ENCODE data around the gene ELF2.
"Not testable (repeated sequence)": the region's sequence is repeated elsewhere in the genome, so short reads cannot be mapped to it uniquely, and the experiment has no call there.

The ELF2 gene

DNA sequence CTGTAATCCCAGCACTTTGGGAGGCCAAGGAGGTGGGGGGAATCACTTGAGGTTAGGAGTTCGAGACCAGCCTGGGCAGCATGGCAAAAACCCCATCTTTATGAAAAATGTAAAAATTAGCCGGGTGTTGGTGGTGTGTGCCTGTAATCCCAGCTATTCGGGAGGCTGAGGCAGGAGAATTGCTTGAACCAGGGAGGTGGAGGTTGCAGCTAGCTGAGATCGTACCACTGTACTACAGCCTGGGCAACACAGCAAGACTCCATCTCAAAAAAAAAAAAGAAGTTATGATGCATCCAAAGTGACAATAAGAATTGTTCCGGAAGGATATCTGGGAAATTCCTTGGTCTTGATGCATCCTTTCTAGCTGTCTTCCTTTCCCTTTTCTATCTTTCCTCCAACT, 154.2 kb downstream of the ELF2 start:
- no peak overlapping the region for H3K4me2 ChIP-seq
- H3K9me3 ChIP-seq (replicated peaks in 1 of 11), result no peaks in the 10 kb centered on the region
- peaks cover 5 to 74% (median 56%) of the 10 kb centered on the region in 11 experiments; a peak in 19 of 22 replicates for H3K36me3 ChIP-seq
- H3K27ac ChIP-seq, result no peak overlapping the region
- H3K9ac ChIP-seq, result no peak overlapping the region
- H3K27me3 ChIP-seq, result no peaks in the 10 kb centered on the region
- no peak overlapping the region for H3K4me3 ChIP-seq
- TF ChIP-seq Cebpa-rat (IDR thresholded peaks at IDR 0.05), result no peak
- peaks cover 12 to 100% (median 98%) of the 10 kb centered on the region in 11 experiments; a peak in 21 of 22 replicates for H4K20me1 ChIP-seq
- peaks cover 29 to 72% (median 46%) of the 10 kb centered on the region in 10 experiments for H3K4me1 ChIP-seq

DNA sequence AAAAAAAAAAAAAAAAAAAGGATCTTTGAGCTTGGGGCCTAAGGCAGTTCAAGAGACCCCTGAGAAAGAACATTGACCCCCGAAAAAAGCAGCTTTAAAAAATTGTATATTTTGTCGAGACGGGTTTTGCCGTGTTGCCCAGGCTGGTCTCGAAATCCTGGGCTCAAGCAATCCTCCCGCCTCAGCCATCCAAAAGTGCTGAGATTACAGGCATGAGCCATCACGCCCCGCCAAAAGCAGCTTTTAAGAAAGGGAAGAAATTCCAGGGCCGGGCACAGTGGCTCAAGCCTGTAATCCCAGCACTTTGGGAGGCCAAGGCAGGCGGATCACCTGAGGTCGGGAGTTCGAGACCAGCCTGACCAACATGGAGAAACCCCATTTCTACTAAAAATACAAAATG, 155.9 kb downstream of the ELF2 start:
- not testable (repeated sequence) for H3K9me3 ChIP-seq (replicated peaks in 1 of 11); H3K27me3 ChIP-seq; H3K27ac ChIP-seq; H3K4me3 ChIP-seq; H3K9ac ChIP-seq
- Histone ChIP-seq H4K20me1 (peaks cover 12 to 100% (median 90%) of the 10 kb centered on the region in 11 experiments; a peak in 21 of 22 replicates), H3K4me1 (peaks cover 38 to 69% (median 51%) of the 10 kb centered on the region in 10 experiments), H3K36me3 (peaks cover 5 to 73% (median 54%) of the 10 kb centered on the region in 11 experiments; a peak in 19 of 22 replicates), H3K4me2 (0 out of 22 replicates have a peak overlapping the region, but pooled peaks of 1 of the 11 experiments have one; percentile 77)

DNA sequence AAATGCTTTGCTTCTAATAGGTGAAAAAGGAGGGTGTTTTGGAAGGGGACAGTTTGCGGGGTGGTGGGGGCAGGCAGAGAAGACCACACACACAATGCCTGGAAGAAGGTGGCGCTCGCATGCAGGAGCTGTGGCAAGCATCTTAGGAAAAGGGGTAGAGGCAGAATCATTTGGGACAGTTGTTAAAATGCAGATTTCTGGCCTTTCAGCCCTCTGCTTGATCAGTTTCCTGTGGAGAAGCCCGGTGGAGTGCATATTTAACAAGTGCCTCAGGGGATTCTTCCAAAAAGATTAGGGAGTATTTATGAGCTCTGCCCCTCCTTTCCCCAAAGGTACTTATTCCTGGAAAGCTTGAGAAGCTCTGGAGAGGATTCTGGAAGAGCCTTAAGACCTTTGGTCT, 156.6 kb downstream of the ELF2 start:
- Histone ChIP-seq H3K27me3 (no peaks in the 10 kb centered on the region), H4K20me1 (peaks cover 12 to 97% (median 83%) of the 10 kb centered on the region in 11 experiments; a peak in 21 of 22 replicates), H3K4me1 (peaks cover 35 to 62% (median 45%) of the 10 kb centered on the region in 10 experiments), H3K27ac (no peak overlapping the region), H3K9ac (no peak overlapping the region), H3K4me2 (peak overlapping the region in 5 of 11 experiments; percentile 3 to 88 (median 77); a peak in 6 of 22 replicates), H3K36me3 (peaks cover 5 to 66% (median 54%) of the 10 kb centered on the region in 11 experiments; a peak in 19 of 22 replicates), H3K9me3 (replicated peaks in 1 of 11) (no peaks in the 10 kb centered on the region), H3K4me3 (no peak overlapping the region)
- TF ChIP-seq Cebpa-rat (IDR thresholded peaks at IDR 0.05), result no peak

DNA sequence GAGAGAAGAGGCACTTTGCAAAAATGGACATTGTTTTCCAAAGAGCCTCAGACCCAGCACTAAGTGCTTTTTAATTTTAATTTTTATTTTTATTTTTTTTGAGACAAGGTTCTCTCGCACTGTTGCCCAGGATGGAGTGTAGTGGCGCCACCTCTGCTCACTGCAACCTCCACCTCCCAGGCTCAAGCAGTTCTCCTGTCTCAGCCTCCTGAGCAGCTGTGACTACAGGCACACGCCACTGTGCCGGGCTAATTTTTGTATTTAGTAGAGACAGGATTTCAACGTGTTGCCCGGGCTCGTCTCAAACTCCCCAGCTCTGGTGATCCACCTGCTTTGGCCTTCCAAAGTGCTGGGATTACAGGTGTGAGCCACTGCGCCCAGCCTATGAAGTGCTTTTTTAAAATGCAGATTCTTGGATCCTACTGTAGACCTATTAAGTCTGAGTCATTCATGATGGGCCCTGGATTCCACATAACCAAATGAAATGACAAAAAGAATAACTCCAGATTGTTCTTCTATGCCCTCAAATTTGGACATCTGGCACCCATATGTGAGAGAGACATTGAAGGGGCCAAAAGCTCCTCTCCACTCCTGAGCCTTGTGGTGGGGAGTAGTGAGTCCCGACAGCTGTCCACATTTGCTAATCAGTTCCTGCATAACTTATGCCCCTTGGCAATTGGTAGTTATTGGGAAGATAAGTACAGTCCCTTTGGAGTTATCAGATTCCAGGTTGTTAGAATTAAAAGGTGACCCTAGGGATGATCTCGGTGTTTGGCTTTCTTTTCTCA, 157.9 kb downstream of the ELF2 start:
- Histone ChIP-seq H3K27ac (peak overlapping the region in 5 of 11 experiments; percentile 7 to 41 (median 14); a peak in 4 of 22 replicates), H3K36me3 (peaks cover 0 to 54% (median 46%) of the 10 kb centered on the region in 11 experiments; a peak in 18 of 22 replicates), H4K20me1 (peaks cover 12 to 85% (median 71%) of the 10 kb centered on the region in 11 experiments; a peak in 21 of 22 replicates), H3K27me3 (no peaks in the 10 kb centered on the region), H3K9me3 (replicated peaks in 1 of 11) (no peaks in the 10 kb centered on the region), H3K9ac (peak overlapping the region in 2 of 11 experiments; percentile 7 to 31; a peak in 2 of 22 replicates), H3K4me1 (peaks cover 42 to 65% (median 48%) of the 10 kb centered on the region in 10 experiments), H3K4me3 (peak overlapping the region in 3 of 10 experiments; percentile 90 to 97 (median 91); a peak in 5 of 20 replicates), H3K4me2 (peak overlapping the region; percentile 77 to 94 (median 84))
- no peak for TF ChIP-seq Cebpa-rat (IDR thresholded peaks at IDR 0.05)

DNA sequence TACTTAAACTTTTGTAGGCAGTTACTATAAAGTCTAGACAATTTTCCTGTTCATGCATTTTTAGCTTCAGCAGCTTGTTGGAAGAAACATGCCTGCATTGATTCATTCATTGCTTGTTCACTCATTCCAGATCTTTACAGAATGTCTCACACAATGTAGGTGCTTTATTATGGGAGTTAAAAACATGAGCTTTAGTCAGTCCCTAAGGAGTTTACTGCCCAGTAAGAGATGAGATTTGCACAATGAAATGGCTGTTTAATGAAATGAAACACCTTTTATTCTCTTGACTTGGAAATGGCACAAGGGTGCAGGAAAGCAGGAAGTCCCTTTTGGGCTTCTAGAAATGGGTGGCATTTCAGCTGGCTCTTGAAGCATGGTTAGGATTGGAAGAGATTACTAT, 158.5 kb downstream of the ELF2 start:
- Histone ChIP-seq H3K4me2 (peak overlapping the region; percentile 77 to 94 (median 84)), H3K36me3 (peaks cover 0 to 48% (median 39%) of the 10 kb centered on the region in 11 experiments; a peak in 17 of 22 replicates), H3K9me3 (replicated peaks in 1 of 11) (no peaks in the 10 kb centered on the region), H3K9ac (peak overlapping the region in 7 of 11 experiments; percentile 0 to 96 (median 26); a peak in 6 of 22 replicates), H4K20me1 (peaks cover 12 to 79% (median 64%) of the 10 kb centered on the region in 11 experiments; a peak in 21 of 22 replicates), H3K27me3 (no peaks in the 10 kb centered on the region), H3K4me1 (peaks cover 43 to 72% (median 53%) of the 10 kb centered on the region in 10 experiments), H3K27ac (peak overlapping the region in 8 of 11 experiments; percentile 5 to 41 (median 14); a peak in 9 of 22 replicates), H3K4me3 (peak overlapping the region in 9 of 10 experiments; percentile 0 to 97 (median 90); a peak in 10 of 20 replicates)
- no peak for TF ChIP-seq Cebpa-rat (IDR thresholded peaks at IDR 0.05)

DNA sequence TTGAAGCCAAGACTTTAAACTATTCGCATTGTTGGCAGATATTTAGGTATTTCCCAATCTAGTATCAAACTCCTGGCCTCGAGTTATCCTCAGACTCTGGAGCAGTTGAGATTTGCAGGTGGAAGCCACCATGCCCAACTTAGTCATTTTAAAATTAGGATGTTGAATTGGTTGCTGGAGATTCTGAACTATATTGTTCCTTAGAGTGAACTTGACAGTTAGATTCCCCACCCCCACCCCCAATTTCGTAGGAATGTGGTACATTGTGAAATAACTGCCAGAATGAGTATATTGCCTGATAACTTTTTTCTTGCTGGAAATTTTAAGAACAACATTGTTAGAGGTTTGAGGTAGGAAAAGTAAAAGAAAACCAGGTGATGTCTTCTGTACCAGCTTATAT, 159.2 kb downstream of the ELF2 start:
- TF ChIP-seq Cebpa-rat (IDR thresholded peaks at IDR 0.05), result no peak
- Histone ChIP-seq H3K36me3 (peaks cover 0 to 41% (median 35%) of the 10 kb centered on the region in 11 experiments; a peak in 17 of 22 replicates), H3K4me1 (peaks cover 43 to 77% (median 54%) of the 10 kb centered on the region in 10 experiments), H3K4me3 (peak overlapping the region in 9 of 10 experiments; percentile 0 to 97 (median 90); a peak in 13 of 20 replicates), H4K20me1 (peaks cover 12 to 72% (median 57%) of the 10 kb centered on the region in 11 experiments; a peak in 21 of 22 replicates), H3K9me3 (replicated peaks in 1 of 11) (no peaks in the 10 kb centered on the region), H3K27ac (peak overlapping the region in 6 of 11 experiments; percentile 7 to 41 (median 20); a peak in 8 of 22 replicates), H3K27me3 (no peaks in the 10 kb centered on the region), H3K9ac (peak overlapping the region in 9 of 11 experiments; percentile 0 to 96 (median 34); a peak in 11 of 22 replicates), H3K4me2 (peak overlapping the region; percentile 77 to 94 (median 84))

DNA sequence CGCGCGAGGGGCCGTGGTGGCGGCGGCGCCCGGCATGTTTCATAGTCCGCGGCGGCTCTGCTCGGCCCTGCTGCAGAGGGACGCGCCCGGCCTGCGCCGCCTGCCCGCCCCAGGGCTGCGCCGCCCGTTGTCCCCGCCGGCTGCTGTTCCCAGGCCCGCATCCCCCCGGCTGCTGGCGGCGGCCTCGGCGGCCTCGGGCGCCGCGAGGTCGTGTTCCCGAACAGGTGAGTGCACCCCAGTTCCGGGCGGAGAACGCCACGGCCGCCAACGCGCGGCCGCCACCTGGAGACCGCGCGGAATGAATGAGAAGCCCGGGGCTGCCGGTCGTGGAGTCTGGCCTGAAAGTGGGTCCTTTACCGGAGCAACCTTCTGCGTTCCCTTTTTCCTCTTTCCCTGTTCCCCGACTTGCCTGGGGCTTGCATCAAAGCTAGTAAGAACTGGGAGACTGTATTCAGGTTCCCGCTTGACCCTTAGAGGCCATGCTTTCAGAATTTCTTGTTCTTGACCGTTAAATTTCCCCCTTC, 161.0 kb downstream of the ELF2 start:
- Histone ChIP-seq H3K4me3 (peak overlapping the region; percentile 77 to 97 (median 90)), H3K36me3 (peaks cover 0 to 28% (median 21%) of the 10 kb centered on the region in 11 experiments; a peak in 15 of 22 replicates), H3K9ac (peak overlapping the region; percentile 85 to 98 (median 93)), H3K27me3 (no peaks in the 10 kb centered on the region), H3K27ac (peak overlapping the region; percentile 86 to 99 (median 94); a peak in 21 of 22 replicates), H3K4me1 (peaks cover 43 to 66% (median 53%) of the 10 kb centered on the region in 10 experiments), H3K9me3 (replicated peaks in 1 of 11) (no peaks in the 10 kb centered on the region), H3K4me2 (peak overlapping the region; percentile 77 to 94 (median 84)), H4K20me1 (peaks cover 12 to 54% (median 39%) of the 10 kb centered on the region in 11 experiments; a peak in 21 of 22 replicates)
- no peak for TF ChIP-seq Cebpa-rat (IDR thresholded peaks at IDR 0.05)

DNA sequence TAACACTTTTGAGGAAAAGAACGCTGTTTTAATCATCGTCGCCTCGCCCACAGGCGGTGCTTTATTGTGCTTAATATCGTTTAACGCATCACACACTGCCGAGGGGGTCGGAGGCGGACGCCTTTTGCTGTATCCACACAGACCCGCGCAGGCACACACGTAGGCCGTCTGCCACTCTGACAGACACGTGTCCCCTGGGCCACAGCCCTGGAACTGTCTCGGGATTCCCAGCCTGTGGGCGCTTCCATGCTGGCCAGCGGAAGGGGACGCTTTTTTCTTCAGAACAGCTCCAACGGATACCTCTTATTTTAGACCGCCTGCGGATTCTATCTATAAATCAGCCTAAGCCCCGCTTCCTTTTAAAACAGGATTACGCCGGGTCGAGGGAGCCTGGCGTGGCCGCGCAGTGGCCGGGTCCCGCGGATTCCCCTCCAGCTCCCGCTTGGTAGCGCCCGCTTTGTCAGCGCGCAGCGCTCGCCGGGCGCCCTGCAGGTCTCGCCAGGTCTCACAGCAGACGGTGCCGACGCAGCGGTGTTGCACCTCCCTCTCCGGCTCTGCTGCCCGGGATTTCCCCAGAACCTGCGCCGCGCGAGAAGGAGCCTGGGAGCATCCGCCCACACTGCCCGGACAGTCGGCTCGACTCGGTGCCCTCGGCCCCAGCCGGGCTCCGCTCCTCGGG, 161.6 kb downstream of the ELF2 start, which contains the start of gene NOCT:
NOCT (plus strand) TSS at position 513 of the 679 bp plus-strand sequence. CDS start 201 bp downstream, outside the sequence.
- H3K4me2 ChIP-seq, result peak within 1 kb of the TSS; percentile 77 to 94 (median 84)
- H3K9ac ChIP-seq, result peak within 1 kb of the TSS; percentile 85 to 98 (median 93)
- H4K20me1 ChIP-seq, result peaks cover 12 to 48% (median 33%) of the 10 kb centered on the region in 11 experiments; a peak in 21 of 22 replicates
- no peak for TF ChIP-seq Cebpa-rat (IDR thresholded peaks at IDR 0.05)
- peaks cover 0 to 22% (median 15%) of the 10 kb centered on the region in 11 experiments; a peak in 15 of 22 replicates for H3K36me3 ChIP-seq
- H3K9me3 ChIP-seq (replicated peaks in 1 of 11), result no peaks in the 10 kb centered on the region
- H3K4me3 ChIP-seq, result peak within 1 kb of the TSS; percentile 77 to 97 (median 90)
- no peaks in the 10 kb centered on the region for H3K27me3 ChIP-seq
- H3K27ac ChIP-seq, result peak within 1 kb of the TSS; percentile 86 to 99 (median 94)
- peaks cover 42 to 61% (median 49%) of the 10 kb centered on the region in 10 experiments for H3K4me1 ChIP-seq
